H1 (cell line): ENCODE results near the gene ZNF845. TPM values are rescaled to one million over a fixed set of nuclear protein-coding genes. Genes with fewer than 3 reads are reported as not detected.

Experiments
- CTCF ChIA-PET: fragments of 300-600 bp; sonication (Branson Sonifier 250); formaldehyde crosslinking; loops from one replicate; lab custom pipeline; 2021; ENCODE audit not compliant: partially characterized antibody; lab: Charles Lee
- POLR2A ChIA-PET: fragments of 300-600 bp; sonication (Branson Sonifier 250); formaldehyde crosslinking; loops from one replicate; lab custom pipeline; 2021; ENCODE audit warnings: inconsistent platforms; ENCODE audit not compliant: partially characterized antibody; lab: Charles Lee
- DNase-seq, 2 experiments: peaks; one replicate each; pipeline versions ENCODE4 v3.0.0 to v3.0.0-alpha.2; 2010 to 2022; ENCODE audit warnings: low spot score in 2 of 2, low read depth in 1 of 2, mixed read lengths in 1 of 2
- FAIRE-seq: peaks from 2 replicates; lab custom pipeline; 2011; peaks lifted over from hg19 to GRCh38; lab: Jason Lieb, UNC
- H2AFZ ChIP-seq: 2 replicates; pipeline ENCODE4 v1.8.1; 2012; ENCODE audit warnings: low read length, inconsistent platforms
- H2AK5ac ChIP-seq: 2 replicates; pipeline ENCODE4 v1.6.1; 2013; ENCODE audit warnings: low read depth, low read length
- H2BK120ac ChIP-seq: replicated peaks from 2 replicates; pipeline ENCODE3; 2013; ENCODE audit warnings: low read depth, low read length, inconsistent platforms
- H2BK12ac ChIP-seq: 2 replicates; pipeline ENCODE4 v1.6.1; 2013; ENCODE audit warnings: low read depth, low read length
- H2BK15ac ChIP-seq: 2 replicates; pipeline ENCODE4 v1.6.1; 2013; ENCODE audit warnings: low read length
- H2BK20ac ChIP-seq: 2 replicates; pipeline ENCODE4 v1.6.1; 2013; ENCODE audit warnings: low read length
- H2BK5ac ChIP-seq: 2 replicates; pipeline ENCODE4 v1.6.1; 2013; ENCODE audit warnings: low read depth, low read length
- H3K14ac ChIP-seq: 2 replicates; pipeline ENCODE4 v1.6.1; 2013; ENCODE audit warnings: inconsistent platforms; ENCODE audit not compliant: insufficient read length
- H3K18ac ChIP-seq: 2 replicates; pipeline ENCODE4 v1.6.1; 2013; ENCODE audit warnings: low read length; ENCODE audit errors: extremely low read depth
- H3K23ac ChIP-seq: 2 replicates; pipeline ENCODE4 v1.6.1; 2013; ENCODE audit warnings: inconsistent platforms; ENCODE audit not compliant: insufficient read length
- H3K23me2 ChIP-seq: 2 replicates; pipeline ENCODE4 v1.6.1; 2013; ENCODE audit warnings: low read depth, low read length
- H3K27ac ChIP-seq: 2 replicates; pipeline ENCODE4 v1.6.1; 2011; ENCODE audit warnings: low read depth, low read length, inconsistent platforms
- H3K27me3 ChIP-seq, 4 experiments: replicated peaks in 1 of 4; 1 replicate in 1 of 4; 2 replicates in 3 of 4; pipeline versions ENCODE4 v1.6.1 to v1.8.1; 2011 to 2013; ENCODE audit warnings: low read length in 3 of 4, mild to moderate bottlenecking in 3 of 4, inconsistent platforms in 2 of 4, mixed read lengths in 2 of 4, moderate library complexity in 1 of 4; ENCODE audit not compliant: control insufficient read depth in 3 of 4, insufficient read depth in 3 of 4; ENCODE audit errors: extremely low read depth in 1 of 4
- H3K36me3 ChIP-seq, 4 experiments: 2 replicates each; pipeline versions ENCODE4 v1.6.1 to v1.8.1; 2011 to 2013; ENCODE audit warnings: mild to moderate bottlenecking in 4 of 4, low read length in 3 of 4, moderate library complexity in 2 of 4, control low read depth in 1 of 4, inconsistent platforms in 1 of 4; ENCODE audit not compliant: insufficient read depth in 4 of 4, control insufficient read depth in 2 of 4
- H3K4ac ChIP-seq: replicated peaks from 2 replicates; pipeline ENCODE3; 2013; ENCODE audit warnings: low read length, low read depth, mixed read lengths, inconsistent platforms; ENCODE audit not compliant: insufficient read length
- H3K4me1 ChIP-seq, 4 experiments: replicated peaks in 1 of 4; 1 replicate in 1 of 4; 2 replicates in 3 of 4; pipeline versions ENCODE4 v1.6.1 to v1.8.1; 2011 to 2013; ENCODE audit warnings: low read length in 3 of 4, inconsistent platforms in 2 of 4, mixed read lengths in 1 of 4; ENCODE audit not compliant: insufficient read depth in 4 of 4, control insufficient read depth in 3 of 4
- H3K4me2 ChIP-seq, 2 experiments: 2 replicates each; pipeline versions ENCODE4 v1.6.1 to v1.8.1; 2011 to 2013; ENCODE audit warnings: low read depth in 2 of 2, low read length in 2 of 2, control low read depth in 1 of 2, inconsistent platforms in 1 of 2, mild to moderate bottlenecking in 1 of 2; ENCODE audit not compliant: insufficient read depth in 1 of 2
- H3K4me3 ChIP-seq, 4 experiments: fragments of 200-600, 300-600 bp in 1 of 4; sonication (generic), shearing (Covaris generic), sonication (Bioruptor Twin) in 1 of 4; 2 replicates each; pipeline versions ENCODE4 v1.5.1 to v1.8.1; 2011 to 2016; ENCODE audit warnings: low read length in 4 of 4, low read depth in 3 of 4, control low read depth in 2 of 4, inconsistent platforms in 2 of 4, mild to moderate bottlenecking in 2 of 4, mixed read lengths in 1 of 4, moderate library complexity in 1 of 4; ENCODE audit not compliant: insufficient read depth in 2 of 4; ENCODE audit errors: extremely low read depth in 1 of 4
- H3K56ac ChIP-seq: replicated peaks from 2 replicates; pipeline ENCODE3; 2013; ENCODE audit warnings: low read depth, mild to moderate bottlenecking, mixed read lengths, low read length, inconsistent platforms; ENCODE audit not compliant: insufficient read length
- H3K79me1 ChIP-seq: 2 replicates; pipeline ENCODE4 v1.6.1; 2013; ENCODE audit warnings: low read depth, low read length, control low read depth
- H3K79me2 ChIP-seq, 2 experiments: 2 replicates each; pipeline versions ENCODE4 v1.6.1 to v1.8.1; 2012 to 2013; ENCODE audit warnings: low read length in 2 of 2, mild to moderate bottlenecking in 2 of 2, inconsistent platforms in 1 of 2; ENCODE audit not compliant: insufficient read depth in 2 of 2, control insufficient read depth in 1 of 2
- H3K9ac ChIP-seq, 4 experiments: replicated peaks in 1 of 4; 1 replicate in 1 of 4; 2 replicates in 3 of 4; pipeline versions ENCODE4 v1.6.1 to v1.8.1; 2011 to 2013; ENCODE audit warnings: low read depth in 3 of 4, low read length in 3 of 4, control low read depth in 2 of 4, mild to moderate bottlenecking in 2 of 4, moderate library complexity in 2 of 4, inconsistent platforms in 1 of 4; ENCODE audit errors: extremely low read depth in 1 of 4
- H3K9me3 ChIP-seq, 2 experiments: 2 replicates each; pipeline versions ENCODE4 v1.6.1 to v1.8.1; 2012 to 2013; ENCODE audit warnings: mild to moderate bottlenecking in 2 of 2, moderate library complexity in 2 of 2, control low read depth in 1 of 2, inconsistent platforms in 1 of 2, low read depth in 1 of 2, low read length in 1 of 2, mixed read lengths in 1 of 2; ENCODE audit not compliant: insufficient read depth in 2 of 2
- H4K20me1 ChIP-seq, 2 experiments: replicated peaks in 1 of 2; 2 replicates each; pipeline versions ENCODE3 to v1.8.1; 2011 to 2013; ENCODE audit warnings: inconsistent platforms in 2 of 2, low read length in 2 of 2, mild to moderate bottlenecking in 1 of 2; ENCODE audit not compliant: insufficient read depth in 2 of 2, control insufficient read depth in 1 of 2
- H4K5ac ChIP-seq: 2 replicates; pipeline ENCODE4 v1.6.1; 2013; ENCODE audit warnings: low read length, low read depth, mixed read lengths, inconsistent platforms; ENCODE audit not compliant: insufficient read length
- H4K8ac ChIP-seq: 2 replicates; pipeline ENCODE4 v1.8.0; 2013; ENCODE audit warnings: mild to moderate bottlenecking, moderate library complexity, low read length, inconsistent platforms; ENCODE audit not compliant: insufficient read depth; ENCODE audit errors: extremely low read depth
- H4K91ac ChIP-seq: replicated peaks from 2 replicates; pipeline ENCODE3; 2013; ENCODE audit warnings: low read length, mixed read lengths, inconsistent platforms; ENCODE audit not compliant: insufficient read length
- ATF3 ChIP-seq: IDR thresholded peaks from 2 replicates; pipeline ENCODE4 v1.6.1; 2011; ENCODE audit warnings: low read depth, mild to moderate bottlenecking, low read length; ENCODE audit not compliant: insufficient read depth
- CHD1 ChIP-seq: IDR thresholded peaks from 2 replicates; pipeline ENCODE4 v1.6.1; 2012; ENCODE audit warnings: low read depth, low read length, improper control_type of control experiment
- E2F6 ChIP-seq: IDR thresholded peaks from 2 replicates; pipeline ENCODE4 v1.6.1; 2012; ENCODE audit warnings: inconsistent platforms
- EP300 ChIP-seq, 2 experiments: IDR thresholded peaks; 1 replicate in 1 of 2; 2 replicates in 1 of 2; pipeline ENCODE4 v1.6.1; 2011 to 2012; ENCODE audit warnings: low read depth in 2 of 2, low read length in 2 of 2, mild to moderate bottlenecking in 2 of 2, borderline replicate concordance in 1 of 2, inconsistent platforms in 1 of 2, moderate library complexity in 1 of 2
- FOSL1 ChIP-seq: IDR thresholded peaks from 2 replicates; pipeline ENCODE4 v1.6.1; 2011; ENCODE audit warnings: mild to moderate bottlenecking, low read depth, low read length, moderate library complexity; ENCODE audit not compliant: insufficient read depth
- NANOG ChIP-seq: IDR thresholded peaks from 2 replicates; pipeline ENCODE4 v1.6.1; 2011; ENCODE audit warnings: low read length, low read depth, mild to moderate bottlenecking, inconsistent platforms; ENCODE audit not compliant: insufficient read depth, poor library complexity, severe bottlenecking
- RAD21 ChIP-seq, 2 experiments: IDR thresholded peaks in 1 of 2; conservative IDR thresholded peaks in 1 of 2; 2 replicates each; pipeline ENCODE4 v1.6.1; 2011; ENCODE audit warnings: low read depth in 2 of 2, low read length in 2 of 2, improper control_type of control experiment in 1 of 2, inconsistent platforms in 1 of 2, mild to moderate bottlenecking in 1 of 2, moderate library complexity in 1 of 2
- SIRT6 ChIP-seq: IDR thresholded peaks from one replicate; pipeline ENCODE4 v1.7.1; 2012; ENCODE audit warnings: low read length, inconsistent platforms
- SIX5 ChIP-seq: IDR thresholded peaks from 2 replicates; pipeline ENCODE4 v1.6.1; 2011; ENCODE audit warnings: mild to moderate bottlenecking, low read depth, low read length
- TAF7 ChIP-seq: optimal IDR thresholded peaks from 2 replicates; pipeline ENCODE3; 2011; ENCODE audit warnings: low read depth, mild to moderate bottlenecking, inconsistent platforms, low read length, moderate library complexity, borderline replicate concordance
- TBP ChIP-seq: IDR thresholded peaks from 2 replicates; pipeline ENCODE4 v1.6.1; 2011; ENCODE audit warnings: low read depth, low read length, improper control_type of control experiment
- TCF12 ChIP-seq: IDR thresholded peaks from 2 replicates; pipeline ENCODE4 v1.6.1; 2011; ENCODE audit warnings: low read depth, mild to moderate bottlenecking, low read length
- WGBS, 2 experiments: shearing (Covaris generic) in 1 of 2; methylation state at CpG; one replicate each; pipeline versions ENCODE4 v1.1.6 to v1.1.7; 2013 to 2015; ENCODE audit warnings: low lambda C conversion rate in 2 of 2, mixed read lengths in 2 of 2, inconsistent platforms in 1 of 2, low coverage in 1 of 2, missing lambda C conversion rate in 1 of 2; ENCODE audit not compliant: insufficient replicate concordance in 2 of 2, insufficient coverage in 1 of 2, insufficient read length in 1 of 2; ENCODE audit errors: extremely low coverage in 1 of 2, missing lambda C conversion rate in 1 of 2; 5-methylcytosine and 5-hydroxymethylcytosine counted together
- polyA plus RNA-seq, 7 experiments: library from polyadenylated mRNA; depleted of rRNA in 3 of 7; stranded (reverse) in 5 of 7; unstranded in 2 of 7; fragments of >200 nt in 5 of 7; fragments of 200-250 nt in 2 of 7; gene quantifications; 1 replicate in 5 of 7; 2 replicates in 1 of 7; 4 replicates in 1 of 7; pipeline versions ENCODE4 v1.2.1 to v1.2.3, GENCODE V29; 2011 to 2013; ENCODE audit warnings: missing spikeins in 2 of 7, mixed read lengths in 2 of 7
- total RNA-seq: library from RNA; stranded (reverse); fragmentation: NEBNext Ultra II Directional; extraction: Animal tissue kit (Norgen Biotek cat#: 25700); gene quantifications from 2 replicates; pipeline ENCODE4 v1.2.1, GENCODE V29; 2021

ZNF845 gene
- total and polyA plus RNA-seq, 2 of the 8 experiments (the other 6 are each of a cell fraction or from before 2014, with no cell fraction given): 3.6 to 22.5 TPM

- H3K18ac ChIP-seq: no peak overlapping the region
- H4K8ac ChIP-seq: no peak overlapping the region
- no peak overlapping the region for H4K5ac ChIP-seq
- POLR2A ChIA-PET: interaction anchor here (0.8 to 2.1 kb wide), 3 partner anchors 38 to 137 kb away, joined by 3 to 5 read pairs (median 5); no protein-coding TSS in a partner anchor
- FAIRE-seq: no peak
- H2BK15ac ChIP-seq: no peak overlapping the region
- peak overlapping the region in 1 of 2 experiments; percentile 44; a peak in 1 of 4 replicates for H3K4me2 ChIP-seq
- peaks cover 0 to 3% of the 10 kb centered on the region in 2 experiments; a peak in 2 of 4 replicates for H3K9me3 ChIP-seq
- H3K4ac ChIP-seq: no peak overlapping the region
- no peak overlapping the region for H3K14ac ChIP-seq
- peaks cover 2% of the 10 kb centered on the region for H3K79me1 ChIP-seq
- CTCF ChIA-PET: interaction anchor here (1.2 to 2.4 kb wide), 2 partner anchors 23 to 30 kb away, joined by 5 read pairs; no protein-coding TSS in a partner anchor
- H4K20me1 ChIP-seq: no peaks in the 10 kb centered on the region
- no peak for DNase-seq
- no peak overlapping the region for H4K91ac ChIP-seq
- H2BK5ac ChIP-seq: no peak overlapping the region
- H3K56ac ChIP-seq: no peak overlapping the region
- no peak overlapping the region for H2AFZ ChIP-seq
- no peaks in the 10 kb centered on the region for H3K4me1 ChIP-seq
- peak overlapping the region in 2 of 4 experiments; percentile 13 to 18; a peak in 3 of 8 replicates for H3K4me3 ChIP-seq
- H3K27me3 ChIP-seq: no peaks in the 10 kb centered on the region
- no peak overlapping the region for H3K23ac ChIP-seq
- no peaks in the 10 kb centered on the region for H3K36me3 ChIP-seq
- H2BK120ac ChIP-seq: no peak overlapping the region
- 87% methylated on average over 14 of the region's 14 CpGs; no CpG with 5 or more reads in 1 of the 2 experiments for WGBS, 2 experiments
- H2BK20ac ChIP-seq: no peak overlapping the region
- peaks cover 0 to 18% of the 10 kb centered on the region in 2 experiments; a peak in 1 of 4 replicates for H3K79me2 ChIP-seq
- no peaks in the 10 kb centered on the region; the same call in 1 of the 2 replicates for H3K23me2 ChIP-seq
- H2AK5ac ChIP-seq: no peak overlapping the region
- no peak overlapping the region for H3K27ac ChIP-seq
- no peak overlapping the region for H2BK12ac ChIP-seq
- no peak overlapping the region for H3K9ac ChIP-seq
- TF ChIP-seq TCF12 (no peak), SIRT6 (no peak), TBP (no peak), TAF7 (no peak), CHD1 (no peak), SIX5 (no peak), NANOG (no peak), FOSL1 (no peak), ATF3 (no peak), RAD21 (IDR thresholded peaks at IDR 0.05 in 1 of 2, conservative IDR thresholded peaks at IDR 0.05 in 1 of 2; ENCODE audit: low read depth in 2 of 2, low read length in 2 of 2) (no peak), E2F6 (no peak), EP300 (IDR thresholded peaks at IDR 0.05; ENCODE audit: borderline replicate concordance in 1 of 2, low read depth in 2 of 2, low read length in 2 of 2) (no peak)
Observed at GRCh38 chr19:53332484-53332883, 1.1 kb upstream of the ZNF845 start.
